CD14-positive monocyte (primary cell): ENCODE results near the gene CTBS. TPM values are rescaled to one million over a fixed set of nuclear protein-coding genes. Genes with fewer than 3 reads are reported as not detected.

Experiments
- DNase-seq, 3 donors: peaks; one replicate each; pipeline ENCODE4 v3.0.0-alpha.2; 2011 to 2022
- H2AFZ ChIP-seq: 2 replicates; pipeline ENCODE4 v1.6.0; 2012; ENCODE audit warnings: mild to moderate bottlenecking, low read depth, low read length, inconsistent platforms; ENCODE audit not compliant: insufficient read depth, poor library complexity, severe bottlenecking
- H3K27ac ChIP-seq, 2 donors: 1 replicate in 1 of 2; 2 replicates in 1 of 2; pipeline ENCODE4 v1.5.1; 2012 to 2013; ENCODE audit warnings: low read length in 2 of 2, control low read depth in 1 of 2, inconsistent platforms in 1 of 2, low read depth in 1 of 2, mild to moderate bottlenecking in 1 of 2
- H3K27me3 ChIP-seq, 2 donors: one replicate each; pipeline versions ENCODE4 v1.6.0 to v1.6.1; 2011 to 2013; ENCODE audit warnings: low read length in 2 of 2; ENCODE audit not compliant: control insufficient read depth in 2 of 2, insufficient read depth in 2 of 2
- H3K36me3 ChIP-seq, 2 donors: replicated peaks in 1 of 2; 1 replicate in 1 of 2; 2 replicates in 1 of 2; pipeline versions ENCODE4 v1.5.1 to v1.6.1; 2012 to 2013; ENCODE audit warnings: low read length in 2 of 2, control low read depth in 1 of 2, inconsistent platforms in 1 of 2, mild to moderate bottlenecking in 1 of 2; ENCODE audit not compliant: insufficient read depth in 2 of 2, control insufficient read depth in 1 of 2
- H3K4me1 ChIP-seq, 2 donors: 1 replicate in 1 of 2; 2 replicates in 1 of 2; pipeline versions ENCODE4 v1.5.1 to v1.6.1; 2012 to 2013; ENCODE audit warnings: low read length in 2 of 2, control low read depth in 1 of 2, inconsistent platforms in 1 of 2, mild to moderate bottlenecking in 1 of 2, moderate library complexity in 1 of 2; ENCODE audit not compliant: insufficient read depth in 2 of 2, control insufficient read depth in 1 of 2
- H3K4me2 ChIP-seq: replicated peaks from 2 replicates; pipeline ENCODE3; 2012; ENCODE audit warnings: low read length, moderate library complexity, mild to moderate bottlenecking; ENCODE audit not compliant: poor library complexity, severe bottlenecking; ENCODE audit errors: extremely low read depth
- H3K4me3 ChIP-seq, 3 experiments: fragments of 200-600 bp in 1 of 3; sonication (generic) in 1 of 3; replicated peaks in 1 of 3; 1 replicate in 2 of 3; 2 replicates in 1 of 3; pipeline ENCODE4 v1.5.1; 2011 to 2013; ENCODE audit warnings: low read length in 3 of 3, mild to moderate bottlenecking in 3 of 3, control low read depth in 2 of 3, low read depth in 2 of 3, inconsistent platforms in 1 of 3, moderate library complexity in 1 of 3
- H3K79me2 ChIP-seq: 2 replicates; pipeline ENCODE4 v1.6.0; 2012; ENCODE audit warnings: mild to moderate bottlenecking, control low read depth, inconsistent platforms, low read length, moderate library complexity; ENCODE audit not compliant: insufficient read depth
- H3K9ac ChIP-seq: 2 replicates; pipeline ENCODE4 v1.6.0; 2017; ENCODE audit warnings: low read length, mild to moderate bottlenecking; ENCODE audit not compliant: insufficient read depth, poor library complexity, severe bottlenecking
- H3K9me3 ChIP-seq, 2 donors: replicated peaks in 1 of 2; 1 replicate in 1 of 2; 2 replicates in 1 of 2; pipeline versions ENCODE4 v1.5.1 to v1.6.1; 2012 to 2013; ENCODE audit warnings: low read length in 2 of 2, control low read depth in 1 of 2; ENCODE audit not compliant: control insufficient read depth in 1 of 2, insufficient read depth in 1 of 2
- H4K20me1 ChIP-seq: 2 replicates; pipeline ENCODE4 v1.6.0; 2012; ENCODE audit warnings: mild to moderate bottlenecking, low read length, control low read depth, moderate library complexity; ENCODE audit not compliant: insufficient read depth
- H3K27ac Mint-ChIP-seq, 7 donors: one replicate each; pipeline ENCODE4 v1.8.0; 2020; ENCODE audit warnings: mild to moderate bottlenecking in 7 of 7, mixed read lengths in 7 of 7, moderate library complexity in 6 of 7, inconsistent platforms in 2 of 7
- H3K27me3 Mint-ChIP-seq, 3 donors: one replicate each; pipeline ENCODE4 v1.8.0; 2021 to 2022; ENCODE audit warnings: low read depth in 3 of 3, mild to moderate bottlenecking in 3 of 3, mixed read lengths in 3 of 3, moderate library complexity in 3 of 3, inconsistent platforms in 1 of 3
- H3K36me3 Mint-ChIP-seq, 2 donors: one replicate each; pipeline ENCODE4 v1.8.0; 2020; ENCODE audit warnings: mixed read lengths in 2 of 2, inconsistent platforms in 1 of 2, mild to moderate bottlenecking in 1 of 2
- H3K4me1 Mint-ChIP-seq: one replicate; pipeline ENCODE4 v1.8.0; 2020; ENCODE audit warnings: mild to moderate bottlenecking, mixed read lengths
- H3K4me3 Mint-ChIP-seq, 2 donors: one replicate each; pipeline ENCODE4 v1.8.0; 2020; ENCODE audit warnings: mild to moderate bottlenecking in 2 of 2, mixed read lengths in 2 of 2, moderate library complexity in 1 of 2
- H3K9me3 Mint-ChIP-seq, 7 donors: one replicate each; pipeline ENCODE4 v1.8.0; 2020 to 2022; ENCODE audit warnings: mixed read lengths in 7 of 7, mild to moderate bottlenecking in 6 of 7, moderate library complexity in 6 of 7, inconsistent platforms in 2 of 7
- CTCF ChIP-seq: fragments of 200-600 bp; IDR thresholded peaks from one replicate; pipeline ENCODE4 v1.8.0; 2022; ENCODE audit warnings: antibody characterized with exemption, mild to moderate bottlenecking
- WGBS: methylation state at CpG from one replicate; pipeline ENCODE4 v1.1.5; 2013; ENCODE audit warnings: missing lambda C conversion rate; ENCODE audit not compliant: insufficient coverage; 5-methylcytosine and 5-hydroxymethylcytosine counted together
- intact Hi-C, 2 donors: fragments of 100-400 bp; cut with micrococcal nuclease; formaldehyde crosslinking; loops; one replicate each; pipeline versions ENCODE4 v1.15.0 to v1.15.1; 2023
- polyA plus RNA-seq, 3 donors: library from polyadenylated mRNA; depleted of rRNA in 1 of 3; unstranded in 2 of 3; stranded (reverse) in 1 of 3; fragments of 300-500 nt in 2 of 3; fragments of >200 nt in 1 of 3; fragmentation: Illumina TruSeq in 2 of 3; gene quantifications; 1 replicate in 2 of 3; 2 replicates in 1 of 3; pipeline ENCODE4 v1.2.3, GENCODE V29; 2012 to 2021

The CTBS gene
- polyA plus RNA-seq, 3 donors, result 29.2 to 62.2 (median 44.8) TPM

- peak overlapping the region; percentile 99 to 100 (median 100) for H3K27ac Mint-ChIP-seq
- H3K27me3 Mint-ChIP-seq, result peaks cover 0 to 2% (median 0%) of the 10 kb centered on the region in 3 donors
- H3K4me3 Mint-ChIP-seq, result peak overlapping the region; percentile 98
- peaks cover 55% of the 10 kb centered on the region for H3K79me2 ChIP-seq
- no peak for DNase-seq
- 86% methylated on average over 2 of the region's 7 CpGs for WGBS
- no peak for TF ChIP-seq CTCF
- peak overlapping the region; percentile 68 for H2AFZ ChIP-seq
- no peaks in the 10 kb centered on the region for H4K20me1 ChIP-seq
- H3K9ac ChIP-seq, result peak overlapping the region; percentile 99
- peaks cover 0 to 5% (median 0%) of the 10 kb centered on the region in 7 donors for H3K9me3 Mint-ChIP-seq
- H3K36me3 ChIP-seq, result peaks cover 9 to 31% of the 10 kb centered on the region in 2 donors
- H3K27ac ChIP-seq, result peak overlapping the region in 1 of 2 donors; percentile 100
- peak overlapping the region; percentile 45 to 84 (median 77) for H3K4me3 ChIP-seq
- H3K9me3 ChIP-seq, result no peaks in the 10 kb centered on the region
- H3K4me1 ChIP-seq, result peaks cover 26 to 41% of the 10 kb centered on the region in 2 donors
- H3K4me1 Mint-ChIP-seq, result peaks cover 41% of the 10 kb centered on the region
- no peaks in the 10 kb centered on the region for H3K27me3 ChIP-seq
- intact Hi-C loops, result loop anchor here (5.0 to 10.0 kb wide), 5 partner anchors 68 to 700 kb away; partner anchors contain the start of genes SSX2IP (in 2 of the 2), BCL10 (in 1 of the 2), GNG5 (in 1 of the 2) and SPATA1 (in 1 of the 2)
- peaks cover 30 to 41% of the 10 kb centered on the region in 2 donors for H3K36me3 Mint-ChIP-seq
- H3K4me2 ChIP-seq, result peak overlapping the region; percentile 76
Observed at GRCh38 chr1:84574936-84575335, 696 bp upstream of the CTBS start.

GRCh38 chr1:84573481-84573966 lies 716 bp downstream of the CTBS start:
- H3K4me1 ChIP-seq, result peaks cover 26 to 41% of the 10 kb centered on the region in 2 donors
- peak overlapping the region; percentile 48 to 96 (median 77) for H3K4me3 ChIP-seq
- peak overlapping the region; percentile 98 for H3K4me3 Mint-ChIP-seq
- peaks cover 43% of the 10 kb centered on the region for H3K4me1 Mint-ChIP-seq
- H3K36me3 Mint-ChIP-seq, result peaks cover 34 to 46% of the 10 kb centered on the region in 2 donors
- H3K27me3 Mint-ChIP-seq, result peaks cover 0 to 2% (median 0%) of the 10 kb centered on the region in 3 donors
- H4K20me1 ChIP-seq, result peaks cover 9% of the 10 kb centered on the region
- peak overlapping the region; percentile 99 for H3K9ac ChIP-seq
- peak; percentile 21 to 41 (median 21) for DNase-seq
- no peak overlapping the region for H2AFZ ChIP-seq
- H3K4me2 ChIP-seq, result peak overlapping the region; percentile 76
- H3K9me3 ChIP-seq, result no peaks in the 10 kb centered on the region
- peaks cover 23 to 45% of the 10 kb centered on the region in 2 donors for H3K36me3 ChIP-seq
- peak overlapping the region; percentile 99 to 100 (median 100) for H3K27ac Mint-ChIP-seq
- intact Hi-C loops, result loop anchor here (2.0 to 10.0 kb wide), 7 partner anchors 47 to 701 kb away; partner anchors contain the start of genes GNG5 (in 2 of the 2), SPATA1 (in 2 of the 2), SSX2IP (in 2 of the 2) and BCL10 (in 1 of the 2)
- WGBS, result no CpG with 5 or more reads among the region's 5 CpGs
- peak overlapping the region; percentile 92 to 100 for H3K27ac ChIP-seq
- H3K27me3 ChIP-seq, result no peaks in the 10 kb centered on the region
- no peak for TF ChIP-seq CTCF
- H3K9me3 Mint-ChIP-seq, result peaks cover 0 to 5% (median 0%) of the 10 kb centered on the region in 7 donors
- H3K79me2 ChIP-seq, result peaks cover 70% of the 10 kb centered on the region
